OCI-LY7 (cell line): Measurements from ENCODE around the gene GOLGA5.

ENCODE experiments used
- CTCF ChIP-seq: fragments of 200-600 bp; sonication (generic); conservative IDR thresholded peaks from 2 replicates; pipeline ENCODE4 v1.5.1; 2014; ENCODE audit warnings: mild to moderate bottlenecking, antibody characterized with exemption, low read length, moderate library complexity, mixed read lengths
- EZH2phosphoT487 ChIP-seq: fragments of 200-600 bp; sonication (generic); IDR thresholded peaks from 2 replicates; pipeline ENCODE4 v1.6.1; 2018; ENCODE audit warnings: low read depth, borderline replicate concordance, mild to moderate bottlenecking, mixed run types, antibody characterized with exemption, low read length, moderate library complexity, mixed read lengths

- TF ChIP-seq CTCF (no peak), EZH2phosphoT487 (no peak)
Observed at GRCh38 chr14:92793709-92794546, at the start of gene GOLGA5.
